Neural cell (in vitro differentiated cells): Measurements from ENCODE around the gene CEP128. TPM values are rescaled to one million over a fixed set of nuclear protein-coding genes. Genes with fewer than 3 reads are reported as not detected.

Source experiments
- H2AFZ ChIP-seq: fragments of 200-600, 300-800 bp; sonication (generic), shearing (Covaris generic); 2 replicates; pipeline ENCODE4 v1.6.0; 2014; ENCODE audit warnings: low read depth, mild to moderate bottlenecking, antibody characterized with exemption, low read length, moderate library complexity
- H3F3A ChIP-seq: fragments of 200-600 bp; shearing (Covaris generic); 2 replicates; pipeline ENCODE4 v1.6.1; 2016; ENCODE audit warnings: mild to moderate bottlenecking, moderate library complexity, mixed read lengths, antibody characterized with exemption, low read length; ENCODE audit not compliant: insufficient read depth, poor library complexity, severe bottlenecking
- H3K27ac ChIP-seq: fragments of 200-600, 300-800 bp; sonication (generic), shearing (Covaris generic); 2 replicates; pipeline ENCODE4 v1.5.1; 2014; ENCODE audit warnings: mild to moderate bottlenecking, low read length, moderate library complexity
- H3K27me3 ChIP-seq: fragments of 300-800, 200-600 bp; sonication (generic), shearing (Covaris generic); 2 replicates; pipeline ENCODE4 v1.6.0; 2014; ENCODE audit warnings: mild to moderate bottlenecking, low read depth, low read length, moderate library complexity; ENCODE audit not compliant: insufficient read depth
- H3K36me3 ChIP-seq: fragments of 300-800, 200-600 bp; sonication (generic), shearing (Covaris generic); 2 replicates; pipeline ENCODE4 v1.5.1; 2014; ENCODE audit warnings: mild to moderate bottlenecking, antibody characterized with exemption, low read length, moderate library complexity; ENCODE audit not compliant: insufficient read depth
- H3K4me2 ChIP-seq: fragments of 300-800, 200-600 bp; sonication (generic), shearing (Covaris generic); 2 replicates; pipeline ENCODE4 v1.6.0; 2014; ENCODE audit warnings: mild to moderate bottlenecking, low read length
- H3K4me3 ChIP-seq: fragments of 300-800, 200-600 bp; sonication (generic), shearing (Covaris generic); 2 replicates; pipeline ENCODE4 v1.5.1; 2014; ENCODE audit warnings: mild to moderate bottlenecking, low read length, moderate library complexity
- H3K79me2 ChIP-seq: fragments of 200-600 bp; shearing (Covaris generic); replicated peaks from 2 replicates; pipeline ENCODE4 v1.6.0; 2014; ENCODE audit warnings: mild to moderate bottlenecking, low read length, moderate library complexity; ENCODE audit not compliant: insufficient read depth
- H3K9ac ChIP-seq: fragments of 300-800, 200-600 bp; sonication (generic), shearing (Covaris generic); 2 replicates; pipeline ENCODE4 v1.6.1; 2016; ENCODE audit warnings: mild to moderate bottlenecking, low read length, mixed read lengths
- H3K9me2 ChIP-seq: fragments of 200-600 bp; shearing (Covaris generic); 2 replicates; pipeline ENCODE4 v1.6.1; 2016; ENCODE audit warnings: mild to moderate bottlenecking, low read length, mixed read lengths; ENCODE audit not compliant: insufficient read depth
- H3K9me3 ChIP-seq: fragments of 200-600, 300-800 bp; sonication (generic), shearing (Covaris generic); 2 replicates; pipeline ENCODE4 v1.6.1; 2016; ENCODE audit warnings: mild to moderate bottlenecking, mixed run types, low read length, moderate library complexity, mixed read lengths
- H4K20me1 ChIP-seq: fragments of 200-600 bp; shearing (Covaris generic); 2 replicates; pipeline ENCODE4 v1.6.1; 2016; ENCODE audit warnings: mild to moderate bottlenecking, mixed run types; ENCODE audit not compliant: insufficient read depth
- CTCF ChIP-seq: fragments of 450-650 bp; IDR thresholded peaks from 2 replicates; pipeline ENCODE4 v1.5.1; 2014; ENCODE audit warnings: antibody characterized with exemption, mild to moderate bottlenecking, moderate library complexity; ENCODE audit not compliant: poor library complexity, severe bottlenecking
- EP300 ChIP-seq: fragments of 450-650 bp; conservative IDR thresholded peaks from 2 replicates; pipeline ENCODE4 v1.6.1; 2014; ENCODE audit warnings: antibody characterized with exemption, mild to moderate bottlenecking, moderate library complexity; ENCODE audit not compliant: poor library complexity, severe bottlenecking
- EZH2 ChIP-seq: fragments of 200-600, 300-800 bp; shearing (Covaris generic), sonication (generic); IDR thresholded peaks from 2 replicates; pipeline ENCODE4 v1.6.1; 2014; ENCODE audit warnings: antibody characterized with exemption, low read length, borderline replicate concordance, mild to moderate bottlenecking; ENCODE audit not compliant: insufficient read depth, poor library complexity, severe bottlenecking
- MXI1 ChIP-seq: fragments of 450-650 bp; conservative IDR thresholded peaks from 2 replicates; pipeline ENCODE4 v1.6.1; 2014; ENCODE audit warnings: antibody characterized with exemption, mild to moderate bottlenecking; ENCODE audit not compliant: poor library complexity, severe bottlenecking
- POLR2AphosphoS5 ChIP-seq: IDR thresholded peaks from 2 replicates; pipeline ENCODE4 v1.6.1; 2012
- RAD21 ChIP-seq: fragments of 450-650 bp; conservative IDR thresholded peaks from 2 replicates; pipeline ENCODE4 v1.6.1; 2014; ENCODE audit warnings: antibody characterized with exemption, mild to moderate bottlenecking, moderate library complexity
- REST ChIP-seq: IDR thresholded peaks from 2 replicates; pipeline ENCODE4 v1.6.1; 2012; ENCODE audit warnings: borderline replicate concordance
- SMC3 ChIP-seq: fragments of 450-650 bp; conservative IDR thresholded peaks from 2 replicates; pipeline ENCODE4 v1.6.1; 2014; ENCODE audit warnings: antibody characterized with exemption, mild to moderate bottlenecking, moderate library complexity; ENCODE audit not compliant: poor library complexity
- TAF1 ChIP-seq: IDR thresholded peaks from 2 replicates; pipeline ENCODE4 v1.6.1; 2012; ENCODE audit warnings: low read depth
- polyA plus RNA-seq: library from polyadenylated mRNA; depleted of rRNA; stranded (reverse); fragments of >200 nt; gene quantifications from 2 replicates; pipeline ENCODE4 v1.2.3, GENCODE V29; 2014

The CEP128 gene
- polyA plus RNA-seq, 1 donor from 2014 or later: 5.5 TPM

GRCh38 chr14:80543211-80543610 lies 398.3 kb downstream of the CEP128 start:
- TF ChIP-seq POLR2AphosphoS5 (no peak), EZH2 (no peak), REST (no peak), MXI1 (no peak), TAF1 (no peak), RAD21 (no peak), EP300 (no peak), CTCF (no peak), SMC3 (no peak)
- Histone ChIP-seq H3K36me3 (no peaks in the 10 kb centered on the region), H3K27me3 (no peaks in the 10 kb centered on the region), H4K20me1 (no peaks in the 10 kb centered on the region), H3K9me2 (no peaks in the 10 kb centered on the region), H2AFZ (no peak overlapping the region), H3K27ac (no peak overlapping the region), H3K9me3 (no peaks in the 10 kb centered on the region), H3F3A (no peaks in the 10 kb centered on the region), H3K9ac (no peak overlapping the region), H3K4me3 (no peak overlapping the region), H3K4me2 (no peak overlapping the region), H3K79me2 (no peaks in the 10 kb centered on the region)

GRCh38 chr14:80538633-80539375 lies 402.7 kb downstream of the CEP128 start:
- Histone ChIP-seq H3K79me2 (no peaks in the 10 kb centered on the region), H3K9ac (no peak overlapping the region), H3K9me2 (no peaks in the 10 kb centered on the region), H3F3A (no peaks in the 10 kb centered on the region), H2AFZ (no peak overlapping the region), H3K27me3 (no peaks in the 10 kb centered on the region), H3K9me3 (no peaks in the 10 kb centered on the region), H3K4me3 (no peak overlapping the region), H3K4me2 (no peak overlapping the region), H4K20me1 (no peaks in the 10 kb centered on the region), H3K36me3 (no peaks in the 10 kb centered on the region), H3K27ac (no peak overlapping the region)
- no peak for TF ChIP-seq RAD21
- no peak for TF ChIP-seq SMC3
- TF ChIP-seq TAF1: no peak
- TF ChIP-seq EP300: no peak
- TF ChIP-seq REST: no peak
- no peak for TF ChIP-seq CTCF
